Measurements from ENCODE around the gene NR6A1. TPM values are rescaled to one million over a fixed set of nuclear protein-coding genes. Genes with fewer than 3 reads are reported as not detected.

The NR6A1 gene
- total RNA-seq, 1 donor from 2014 or later: 0.20 TPM

- DNase-seq (ENCODE audit: low read depth, low spot score): no peak
Measured at GRCh38 chr9:124531115-124531514, 240.0 kb downstream of the NR6A1 start.

- DNase-seq (ENCODE audit: low read depth, low spot score): no peak
Measured at GRCh38 chr9:124530246-124530645, 240.9 kb downstream of the NR6A1 start.

- no peak for DNase-seq (ENCODE audit: low read depth, low spot score)
Measured at GRCh38 chr9:124527781-124528180, 243.3 kb downstream of the NR6A1 start.

DNA sequence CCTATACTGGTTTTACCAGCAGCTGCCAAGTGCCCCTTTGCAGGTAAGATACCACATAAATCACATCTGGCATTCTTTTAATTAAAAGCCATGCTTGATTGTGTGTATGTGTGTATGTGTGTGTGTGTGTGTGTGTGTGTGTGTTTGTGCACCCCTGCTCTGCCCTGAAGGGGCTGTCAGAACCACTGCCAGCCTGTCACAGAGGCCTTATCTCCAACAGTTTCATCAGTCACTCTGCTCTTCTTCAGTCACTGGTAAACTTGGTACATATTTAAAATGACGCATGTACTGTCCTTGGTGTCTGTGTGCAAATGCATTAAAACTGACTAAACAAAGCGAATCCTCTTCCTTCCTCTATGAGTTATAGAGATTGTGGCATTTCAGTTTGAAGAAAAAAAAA lies 244.9 kb downstream of the NR6A1 start:
- DNase-seq (ENCODE audit: low read depth, low spot score): no peak

DNA sequence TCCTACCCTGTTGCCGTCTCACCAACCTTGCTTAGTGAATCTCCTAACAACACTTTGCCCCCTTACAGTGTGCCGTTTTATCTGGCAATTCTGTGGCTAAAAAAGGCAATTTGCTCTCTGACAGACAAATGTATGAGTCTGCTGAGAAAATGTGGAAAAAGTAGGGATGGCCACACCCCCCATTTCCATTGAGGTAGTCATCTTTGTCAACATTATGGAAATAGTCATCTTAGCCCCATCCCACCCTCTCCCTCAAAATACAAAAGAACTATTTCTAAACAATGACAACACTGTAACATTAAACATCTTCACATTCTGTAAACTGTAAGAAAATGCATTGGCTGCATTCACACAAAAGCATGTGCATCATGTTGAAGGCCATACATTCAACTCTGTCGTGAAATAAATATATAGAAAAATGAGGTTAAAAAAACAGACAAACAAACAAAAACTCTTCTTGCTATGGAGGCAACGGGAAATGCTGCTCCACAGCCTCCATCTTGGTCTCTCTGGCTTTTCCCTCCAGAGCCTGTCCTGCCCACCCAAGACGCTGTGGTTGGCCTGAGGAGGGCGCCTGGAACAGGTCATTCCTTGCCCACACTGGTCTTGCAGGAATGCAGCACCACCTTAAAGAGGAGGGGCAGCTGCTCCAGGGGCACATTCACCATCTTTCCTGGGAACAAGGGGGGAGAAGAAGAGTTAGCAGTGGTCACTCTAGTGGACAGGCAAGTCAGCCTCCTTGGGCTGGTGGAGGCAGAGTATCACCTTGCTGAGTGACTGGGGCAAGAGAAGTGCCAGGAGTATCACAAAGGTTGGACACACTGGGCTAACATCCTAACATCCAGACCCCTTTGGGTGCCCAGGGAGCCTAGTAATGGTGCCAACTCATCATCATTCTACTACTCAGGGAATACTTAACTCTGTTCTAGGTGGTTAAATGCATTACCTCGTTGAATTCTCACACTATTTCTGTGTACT lies 248.7 kb downstream of the NR6A1 start:
- no peak for DNase-seq (ENCODE audit: low read depth, low spot score)

DNA sequence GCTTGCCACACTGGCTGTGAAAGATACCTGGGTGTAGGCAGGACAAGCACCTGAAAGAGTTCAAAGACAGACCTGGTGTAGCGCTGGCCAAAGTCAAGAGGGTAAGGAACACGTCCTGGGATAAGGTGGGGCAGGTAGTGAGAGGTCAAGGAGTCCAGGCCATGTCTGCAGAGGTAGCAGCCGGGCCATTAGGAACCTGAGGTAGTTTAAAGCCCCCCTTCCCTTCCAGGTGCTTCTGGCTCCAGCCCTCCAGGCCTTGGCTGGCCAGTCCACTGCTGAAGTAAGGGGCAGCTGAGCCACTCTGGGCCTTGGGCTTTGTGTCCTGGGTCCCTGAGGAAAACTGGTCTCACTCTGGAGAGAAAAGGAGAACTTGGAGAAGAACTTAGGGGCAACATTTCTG lies 250.0 kb downstream of the NR6A1 start:
- no peak for DNase-seq (ENCODE audit: low read depth, low spot score)

GRCh38 chr9:124520206-124520596 lies 250.9 kb downstream of the NR6A1 start:
- DNase-seq (ENCODE audit: low read depth, low spot score): no peak

DNA sequence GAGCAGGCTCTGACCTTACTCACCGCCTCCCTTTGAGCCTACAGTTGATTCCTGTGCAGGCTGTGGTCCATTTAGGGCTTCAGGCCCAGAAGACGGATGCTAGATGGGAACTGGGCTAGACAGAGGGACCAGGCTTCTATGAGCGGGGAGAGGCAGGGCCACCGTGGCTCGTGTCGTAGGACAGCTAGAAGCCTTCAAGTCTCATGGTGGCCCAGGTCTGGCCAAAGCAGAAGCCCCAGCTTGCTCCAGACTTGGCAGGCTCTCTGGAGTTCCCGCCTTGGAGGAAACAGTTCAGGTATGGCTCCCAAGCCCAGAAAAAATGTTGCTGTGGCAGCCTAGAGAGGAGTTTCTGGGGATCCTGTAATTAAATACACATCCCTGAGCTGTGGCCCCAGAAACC lies 253.0 kb downstream of the NR6A1 start:
- no peak for DNase-seq (ENCODE audit: low read depth, low spot score)

- DNase-seq (ENCODE audit: low read depth, low spot score): no peak
Measured at GRCh38 chr9:124517600-124517999, 253.5 kb downstream of the NR6A1 start.

GRCh38 chr9:124514874-124515273 lies 256.2 kb downstream of the NR6A1 start:
- no peak for DNase-seq (ENCODE audit: low read depth, low spot score)

DNA sequence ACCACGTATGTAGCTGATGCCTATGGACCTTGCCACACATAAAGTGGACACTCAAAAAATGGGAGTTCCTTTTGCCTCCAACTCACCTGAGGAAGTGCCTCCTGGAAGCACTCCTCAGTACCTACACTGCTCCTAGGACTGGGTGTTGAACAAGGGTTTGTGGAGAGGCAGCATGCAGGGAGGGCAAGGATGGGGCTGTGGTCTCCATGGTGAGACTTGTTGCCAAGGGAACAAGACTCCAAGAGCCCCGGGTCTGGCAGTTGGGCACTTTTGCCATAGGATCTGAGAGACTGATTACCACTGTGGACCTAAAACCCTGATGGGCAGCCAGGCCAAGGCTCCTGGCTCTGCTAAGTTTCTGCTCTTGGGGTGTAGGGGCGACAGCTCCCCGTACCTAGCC lies 257.0 kb downstream of the NR6A1 start:
- DNase-seq (ENCODE audit: low read depth, low spot score): no peak

GRCh38 chr9:124513376-124513994 lies 257.6 kb downstream of the NR6A1 start:
- no peak for DNase-seq (ENCODE audit: low read depth, low spot score)

- DNase-seq (ENCODE audit: low read depth, low spot score): no peak
Measured at GRCh38 chr9:124512806-124513204, 258.3 kb downstream of the NR6A1 start.

DNA sequence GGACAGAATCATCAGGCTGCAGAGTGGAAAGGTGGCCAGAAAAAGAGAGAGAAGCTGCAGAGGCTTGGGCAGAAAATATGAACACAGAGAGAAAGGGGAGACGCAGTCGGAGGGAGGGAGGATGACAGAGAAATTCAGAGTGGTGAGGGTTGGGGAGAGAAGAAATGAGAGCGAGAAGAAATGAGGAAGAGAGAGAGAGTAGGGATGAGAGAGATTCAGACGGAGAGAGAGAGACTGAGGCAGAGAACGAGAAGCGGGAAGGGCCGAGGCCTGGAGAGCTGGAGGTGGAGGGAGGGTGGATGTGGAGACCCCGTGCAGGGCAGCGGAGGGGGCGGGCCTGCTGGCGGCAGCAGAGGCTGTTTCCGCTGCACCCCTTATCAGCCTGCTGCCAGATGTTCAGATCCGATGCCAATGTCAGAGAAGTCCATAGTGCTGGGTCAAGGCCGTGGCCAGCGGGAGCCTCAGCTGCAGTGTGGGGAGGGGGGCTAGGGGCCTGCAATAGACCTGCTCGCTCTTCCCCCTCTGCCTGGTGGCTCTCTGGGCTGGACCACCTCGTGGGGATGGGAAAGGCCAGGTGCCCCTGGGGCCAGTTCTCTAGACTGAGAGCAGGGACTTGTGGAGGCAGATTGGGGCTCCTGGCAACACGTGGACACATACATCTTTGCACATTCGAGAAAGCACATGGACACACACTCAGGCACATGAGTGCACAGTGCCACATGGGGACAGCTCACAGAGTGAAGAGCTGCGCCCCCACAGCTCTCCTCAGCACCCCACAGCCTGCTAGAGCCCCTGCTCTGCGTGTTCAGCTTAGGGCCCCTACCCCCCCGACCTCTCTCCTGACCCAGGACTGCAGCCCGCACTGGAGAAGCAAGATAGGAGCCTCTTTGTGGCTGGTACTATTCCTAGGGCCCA lies 259.0 kb downstream of the NR6A1 start:
- DNase-seq (ENCODE audit: low read depth, low spot score): no peak

DNA sequence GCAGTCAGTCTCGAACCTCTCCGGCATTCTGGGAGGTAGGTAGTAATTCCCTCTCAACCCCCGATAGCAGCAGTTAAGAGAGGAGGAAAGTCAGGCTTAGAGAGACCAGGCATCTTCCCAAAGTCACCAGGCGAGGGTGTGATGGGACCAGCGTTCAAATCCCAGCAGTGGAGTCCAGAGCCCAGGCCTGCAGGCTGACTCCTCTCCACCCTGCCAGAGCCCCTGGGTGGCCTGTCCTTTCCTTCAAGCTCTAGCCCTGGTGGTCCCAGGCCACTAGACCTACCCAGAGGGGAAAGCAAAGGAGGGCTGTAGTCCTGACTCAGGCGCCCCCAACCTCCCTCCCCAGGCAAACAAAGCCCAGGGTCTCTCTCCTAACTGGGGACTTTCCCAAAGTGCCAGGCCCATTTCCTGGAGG lies 259.7 kb downstream of the NR6A1 start:
- DNase-seq (ENCODE audit: low read depth, low spot score): no peak

DNA sequence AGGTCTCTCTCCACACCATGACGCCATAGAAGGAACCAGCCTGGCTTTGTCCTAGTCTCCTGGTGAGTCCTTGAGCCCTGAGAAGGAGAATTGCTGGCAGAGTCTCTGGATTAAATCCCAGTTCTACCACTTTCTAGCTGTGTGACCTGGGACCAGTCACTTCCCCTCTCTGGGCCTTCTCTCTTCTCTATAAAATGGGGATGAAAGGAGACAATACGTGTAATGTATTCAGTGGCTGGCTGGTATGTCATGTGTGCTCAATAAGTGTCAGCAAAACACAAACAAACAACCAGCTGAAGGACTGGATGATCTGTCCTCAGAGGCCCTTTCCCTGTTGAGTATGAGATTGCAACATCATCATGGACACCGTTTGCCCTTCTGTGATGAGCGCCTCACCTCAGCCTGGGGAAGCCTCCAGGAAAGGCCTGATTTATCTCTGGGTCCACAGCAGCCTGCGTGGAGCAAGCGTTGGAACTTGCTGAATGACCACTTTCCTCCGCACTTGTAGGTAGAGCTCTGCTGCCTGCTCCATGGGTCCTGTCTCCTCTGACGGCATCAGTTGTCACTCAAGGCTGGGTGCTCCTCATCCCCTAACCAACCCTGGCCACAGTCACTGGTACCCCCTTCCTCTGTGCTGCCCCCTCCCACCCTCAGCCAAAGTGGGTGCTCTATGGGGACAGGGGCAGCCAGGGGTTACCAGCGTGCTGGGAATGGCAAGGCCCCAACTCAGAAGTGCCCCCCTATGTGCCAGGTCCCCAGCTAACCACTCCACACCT lies 260.3 kb downstream of the NR6A1 start:
- no peak for DNase-seq (ENCODE audit: low read depth, low spot score)

- DNase-seq (ENCODE audit: low read depth, low spot score): no peak
Measured at GRCh38 chr9:124507880-124508423, 263.2 kb downstream of the NR6A1 start.

GRCh38 chr9:124506931-124507879 lies 263.9 kb downstream of the NR6A1 start, which contains the start of gene NR5A1:
Gene NR5A1, minus strand, starts transcription at chr9:124507399. Its CDS starts 4,004 bp downstream, at chr9:124503395.
- DNase-seq (ENCODE audit: low read depth, low spot score): no peak

- DNase-seq (ENCODE audit: low read depth, low spot score): no peak
Measured at GRCh38 chr9:124506433-124506832, 264.7 kb downstream of the NR6A1 start.
